Hematopoietic multipotent progenitor cell treated with erythropoietin and hydrocortisone succinate and interleukin-3 and kit ligand, for 8 days (in vitro differentiated cells): ENCODE results near the gene GALNT17.

Experiments used
- DNase-seq: peaks from one replicate; pipeline ENCODE4 v3.0.0-alpha.2; 2015

GALNT17 gene

GRCh38 chr7:71132127-71132376 lies at the start of gene GALNT17:
Gene GALNT17 (plus strand): TSS chr7:71132144.
- DNase-seq = no peak

GRCh38 chr7:71095266-71095860 lies 36.6 kb upstream of the GALNT17 start:
- DNase-seq = no peak

GRCh38 chr7:71096351-71096750 lies 35.6 kb upstream of the GALNT17 start:
- DNase-seq = no peak

GRCh38 chr7:71106226-71106625 lies 25.7 kb upstream of the GALNT17 start:
- no peak for DNase-seq

- DNase-seq = no peak
Measured at GRCh38 chr7:71112436-71112835, 19.5 kb upstream of the GALNT17 start.

GRCh38 chr7:71120096-71120495 lies 11.8 kb upstream of the GALNT17 start:
- no peak for DNase-seq

GRCh38 chr7:71129126-71129525 lies 2.8 kb upstream of the GALNT17 start:
- DNase-seq = no peak

GRCh38 chr7:71130031-71130679 lies 1.8 kb upstream of the GALNT17 start:
- no peak for DNase-seq

GRCh38 chr7:71131256-71132126 lies 453 bp upstream of the GALNT17 start:
- DNase-seq = no peak

- DNase-seq = no peak
Measured at GRCh38 chr7:71132377-71133231, 660 bp downstream of the GALNT17 start.

- no peak for DNase-seq
Measured at GRCh38 chr7:71133232-71133622, 1.3 kb downstream of the GALNT17 start.

- no peak for DNase-seq
Measured at GRCh38 chr7:71133856-71134255, 1.9 kb downstream of the GALNT17 start.

- no peak for DNase-seq
Measured at GRCh38 chr7:71135116-71135515, 3.2 kb downstream of the GALNT17 start.

- no peak for DNase-seq
Measured at GRCh38 chr7:71135663-71136062, 3.7 kb downstream of the GALNT17 start.

- no peak for DNase-seq
Measured at GRCh38 chr7:71137479-71137878, 5.5 kb downstream of the GALNT17 start.

- no peak for DNase-seq
Measured at GRCh38 chr7:71140264-71140663, 8.3 kb downstream of the GALNT17 start.

- no peak for DNase-seq
Measured at GRCh38 chr7:71144963-71145362, 13.0 kb downstream of the GALNT17 start.

- DNase-seq = no peak
Measured at GRCh38 chr7:71145906-71146901, 14.3 kb downstream of the GALNT17 start.

GRCh38 chr7:71148098-71148497 lies 16.2 kb downstream of the GALNT17 start:
- DNase-seq = no peak

- DNase-seq = no peak
Measured at GRCh38 chr7:71155236-71155635, 23.3 kb downstream of the GALNT17 start.

- no peak for DNase-seq
Measured at GRCh38 chr7:71157757-71158156, 25.8 kb downstream of the GALNT17 start.

GRCh38 chr7:71165708-71166107 lies 33.8 kb downstream of the GALNT17 start:
- no peak for DNase-seq
